GM18873 (cell line): ENCODE data around the gene CHST14.

Source experiments
- ATAC-seq: cut with Tn5 transposase; IDR thresholded peaks from one replicate; pipeline ENCODE4 v1.9.1; 2021; ENCODE audit warnings: mild to moderate bottlenecking, moderate library complexity, moderate number of reproducible peaks; ENCODE audit not compliant: unreplicated experiment, low FRiP score

Gene CHST14

DNA sequence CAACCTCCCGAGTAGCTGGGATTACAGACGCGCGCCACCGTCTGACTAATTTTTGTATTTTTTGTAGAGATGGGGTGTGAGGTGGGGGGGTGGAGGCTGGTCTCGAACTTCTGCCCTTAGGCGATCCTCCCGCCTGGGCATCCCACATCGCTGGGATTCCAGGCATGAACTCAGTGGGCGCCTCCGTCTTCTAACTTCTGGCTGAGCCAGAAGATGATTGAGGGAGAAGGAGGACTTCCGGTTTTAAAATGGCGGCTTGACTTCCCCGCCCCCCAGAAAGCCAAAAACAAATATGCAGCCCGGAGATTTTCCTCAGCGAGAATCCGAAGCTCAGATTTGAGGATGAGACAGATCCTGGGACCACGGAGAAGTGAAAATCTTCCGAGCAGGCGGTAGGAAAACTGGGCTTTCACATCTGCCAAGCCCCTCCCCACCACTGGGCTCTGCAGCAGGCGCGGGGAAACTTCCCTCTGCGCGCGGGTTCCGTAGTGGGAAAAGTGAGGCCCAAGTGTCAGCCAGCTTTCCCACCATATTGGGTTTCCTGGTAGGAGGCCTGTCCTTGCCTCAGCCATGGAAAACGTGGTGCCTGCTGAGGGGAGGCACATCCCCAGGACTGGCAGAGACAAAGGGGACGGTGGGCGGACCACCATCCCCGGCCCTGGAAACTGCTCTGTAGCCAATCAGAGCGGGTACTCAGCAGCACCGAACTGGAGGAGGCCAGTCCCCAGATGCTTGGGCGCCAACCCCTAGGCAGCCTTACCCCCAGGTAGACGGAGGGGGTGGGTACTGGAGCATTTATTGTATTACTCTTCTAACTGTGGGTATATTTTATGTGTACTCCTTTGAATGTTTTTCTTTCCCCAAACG, 17.3 kb downstream of the CHST14 start:
- ATAC-seq: no peak

DNA sequence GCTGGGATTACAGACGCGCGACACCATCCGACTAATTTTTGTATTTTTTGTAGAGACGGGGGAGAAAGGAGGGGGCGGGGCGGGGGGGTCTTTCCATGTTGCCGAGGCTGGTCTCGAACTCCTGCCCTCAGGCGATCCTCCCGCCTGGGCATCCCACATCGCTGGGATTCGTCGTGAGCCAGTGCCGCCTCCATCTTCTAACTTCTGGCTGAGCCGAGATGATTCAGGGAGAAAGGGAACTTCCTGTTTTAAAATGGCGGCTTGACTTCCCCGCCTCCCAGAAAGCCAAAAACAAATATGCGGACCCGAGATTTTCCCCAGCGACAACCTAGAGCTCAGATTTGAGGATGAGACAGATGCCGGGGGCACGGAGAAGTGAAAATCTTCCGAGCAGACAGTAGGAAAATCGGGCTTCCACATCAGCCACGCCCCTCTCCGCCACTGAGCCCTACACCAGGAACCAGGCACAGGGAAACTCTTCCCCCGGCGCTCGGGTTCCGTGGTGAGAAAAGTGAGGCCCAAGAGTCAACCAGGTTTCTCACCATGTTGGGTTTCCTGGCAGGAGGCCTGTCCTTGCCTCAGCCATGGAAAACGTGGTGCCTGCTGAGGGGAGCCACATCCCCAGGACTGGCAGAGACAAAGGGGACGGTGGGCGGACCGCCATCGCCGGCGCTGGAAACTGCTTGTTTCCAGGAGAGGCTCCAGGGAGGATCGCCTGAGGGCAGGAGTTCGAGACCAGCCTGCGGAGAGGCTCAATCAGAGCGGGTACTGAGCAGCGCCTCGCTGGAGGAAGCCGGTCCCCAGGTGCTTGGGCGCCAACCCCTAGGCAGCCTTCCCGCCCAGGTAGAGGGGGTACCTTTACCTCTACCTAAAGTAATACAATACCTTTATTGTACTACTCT, 18.7 kb downstream of the CHST14 start:
- ATAC-seq: no peak

DNA sequence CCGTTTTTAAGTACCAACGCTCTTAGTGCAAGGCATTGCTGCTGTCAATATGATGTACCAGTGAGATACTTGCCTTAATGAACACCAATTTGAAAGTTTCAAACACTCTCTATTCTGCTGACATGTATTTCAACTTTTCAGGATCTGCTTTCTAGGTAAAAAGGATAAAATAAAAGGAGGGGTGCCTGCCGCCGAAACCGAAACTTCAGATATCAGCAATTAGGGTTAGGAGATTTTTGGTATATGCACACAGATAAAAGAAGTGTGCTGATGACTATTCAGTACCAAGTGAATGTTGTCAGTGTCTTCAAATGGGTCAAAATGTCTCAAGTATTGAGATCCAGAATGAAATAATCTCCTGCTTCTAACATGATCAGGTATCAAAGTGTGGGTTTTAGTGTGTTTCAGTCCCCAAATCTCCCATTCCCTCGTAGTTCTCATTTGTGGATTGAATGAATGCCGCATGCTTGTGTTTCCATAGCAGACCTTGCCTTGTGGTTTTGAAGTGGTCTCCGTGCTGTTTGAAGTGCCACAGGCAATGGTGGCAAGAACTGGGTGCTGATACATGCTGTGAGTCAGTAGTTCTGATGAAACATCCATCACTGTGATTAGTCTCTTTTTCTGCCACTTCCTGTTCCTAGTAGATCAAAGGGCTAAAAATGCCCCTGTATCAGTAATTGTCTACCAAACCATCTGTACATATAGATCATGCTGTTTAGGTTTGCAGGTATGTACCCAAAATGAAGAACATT, 22.5 kb downstream of the CHST14 start:
- ATAC-seq: no peak

DNA sequence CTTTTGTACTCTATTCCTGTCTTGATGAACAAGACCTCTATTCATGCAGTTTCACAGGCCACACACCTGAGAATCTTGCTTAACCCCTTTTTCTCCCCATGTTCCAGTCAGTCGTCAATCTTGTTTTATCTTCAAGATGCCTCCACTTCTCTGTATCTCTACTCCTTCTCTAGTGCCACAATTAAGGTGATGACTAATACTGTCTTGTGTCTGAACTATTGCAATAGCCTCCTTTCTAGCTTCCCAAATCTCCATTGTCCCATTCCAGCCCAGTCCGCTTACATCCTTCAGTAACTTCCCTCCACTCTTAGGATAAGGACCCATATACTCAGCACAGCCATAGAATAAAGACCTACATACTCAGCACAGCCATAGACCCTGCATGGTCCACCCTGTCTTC, 24.7 kb downstream of the CHST14 start:
- no peak for ATAC-seq

DNA sequence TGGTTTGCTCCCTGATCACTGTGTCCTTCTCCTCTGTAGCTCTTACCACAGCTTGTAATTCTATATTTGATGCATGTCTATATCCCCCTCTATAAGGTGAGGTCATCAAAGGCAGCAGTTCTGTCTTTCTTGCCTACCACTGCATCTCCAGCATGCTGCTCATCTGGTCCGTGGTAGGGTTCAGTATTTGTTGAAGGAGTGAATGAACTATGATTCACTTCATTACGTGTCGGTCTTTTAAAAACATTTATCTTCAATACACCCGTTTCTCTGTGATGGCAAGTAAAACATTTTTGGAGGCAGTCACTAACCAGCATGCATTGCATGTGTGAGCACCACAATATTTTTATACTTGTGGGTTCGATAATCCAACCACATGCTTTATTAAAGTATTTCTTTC, 27.6 kb downstream of the CHST14 start:
- no peak for ATAC-seq

DNA sequence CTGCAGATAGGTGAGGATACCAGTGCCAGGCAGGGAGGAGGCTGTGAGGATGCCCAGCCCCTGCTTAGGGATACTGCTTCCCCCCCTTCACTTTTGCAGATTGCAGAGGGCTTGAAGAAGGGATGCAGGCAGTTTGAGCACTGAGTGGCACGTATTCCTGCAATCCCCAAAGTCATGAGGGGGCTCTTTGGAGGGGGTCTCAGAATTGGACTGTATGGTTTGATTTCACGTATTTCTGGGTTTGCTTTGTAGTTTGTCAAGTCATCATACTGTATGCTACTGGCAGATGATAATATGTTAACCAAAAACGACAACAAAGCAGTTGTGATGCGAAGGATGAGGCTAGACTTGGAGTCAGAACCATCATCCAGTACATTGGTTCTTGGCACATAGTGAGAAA, 28.1 kb downstream of the CHST14 start:
- no peak for ATAC-seq

DNA sequence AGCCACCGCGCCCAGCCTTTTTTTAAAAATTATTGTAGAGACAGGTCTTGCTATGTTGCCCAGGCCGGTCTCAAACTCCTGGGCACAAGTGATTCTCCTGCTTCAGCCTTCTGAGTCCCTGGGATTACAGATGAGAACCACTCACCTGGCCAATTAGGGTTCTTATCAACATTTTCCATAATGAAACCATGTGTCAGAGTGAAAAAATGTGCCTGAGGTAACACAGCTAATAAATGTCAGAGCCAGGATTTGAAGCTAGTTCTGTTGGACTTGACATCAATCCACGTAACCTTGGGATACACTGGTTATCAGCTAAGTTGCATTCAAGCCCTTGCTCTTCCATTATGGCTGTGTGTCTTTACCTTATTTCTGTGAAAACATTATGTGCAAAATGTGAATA, 29.1 kb downstream of the CHST14 start:
- ATAC-seq: no peak

DNA sequence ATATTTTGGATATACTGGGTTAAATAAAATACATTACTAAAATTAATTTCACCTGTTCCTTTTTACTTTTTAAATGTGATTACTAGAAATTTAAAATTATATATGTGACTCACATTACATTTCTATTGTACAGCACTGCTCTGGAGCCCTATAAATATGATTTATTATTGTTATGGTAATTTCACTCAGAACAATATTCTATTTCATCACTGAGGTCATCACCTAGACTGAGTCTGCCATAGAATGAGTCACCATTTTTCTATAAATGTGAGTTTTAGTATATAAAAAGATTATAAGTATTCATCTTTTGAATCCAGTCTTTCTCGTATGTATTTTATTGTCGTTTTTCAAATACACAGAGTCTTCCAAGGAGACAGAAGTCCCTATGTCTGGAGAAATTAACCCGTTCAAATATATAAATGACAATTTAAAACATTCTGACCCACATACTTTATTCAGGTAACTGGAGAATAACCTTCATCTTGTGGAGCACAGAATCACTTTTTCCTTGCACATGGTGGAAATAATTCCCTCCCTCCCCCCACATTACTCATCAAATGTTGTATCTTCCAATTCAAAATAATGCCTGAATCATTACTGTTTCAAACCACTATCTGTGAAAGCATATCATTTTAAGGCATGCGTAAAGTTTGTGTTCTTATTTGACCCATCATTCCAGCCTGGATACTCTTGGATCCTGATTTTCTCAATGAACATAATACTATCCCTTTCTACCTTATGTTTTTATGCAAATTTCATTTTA, 30.0 kb downstream of the CHST14 start:
- ATAC-seq: no peak

DNA sequence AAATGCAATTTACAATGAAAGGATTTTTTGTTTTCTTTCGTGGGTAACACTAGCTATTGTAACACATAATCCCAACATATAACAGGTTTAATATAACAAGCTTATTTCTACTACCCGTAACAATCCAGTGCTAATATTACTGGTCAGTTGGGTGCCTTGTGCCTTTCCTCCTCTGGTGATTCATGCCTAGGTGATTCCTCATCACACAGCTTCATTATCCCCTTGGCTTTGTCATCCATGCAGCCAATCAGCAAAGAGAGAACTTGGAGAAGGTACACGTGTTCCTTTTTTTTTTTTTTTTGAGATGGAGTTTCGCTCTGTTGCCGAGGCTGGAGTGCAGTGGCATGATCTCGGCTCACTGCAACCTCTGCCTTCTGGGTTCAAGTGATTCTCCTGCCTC, 30.7 kb downstream of the CHST14 start:
- no peak for ATAC-seq

DNA sequence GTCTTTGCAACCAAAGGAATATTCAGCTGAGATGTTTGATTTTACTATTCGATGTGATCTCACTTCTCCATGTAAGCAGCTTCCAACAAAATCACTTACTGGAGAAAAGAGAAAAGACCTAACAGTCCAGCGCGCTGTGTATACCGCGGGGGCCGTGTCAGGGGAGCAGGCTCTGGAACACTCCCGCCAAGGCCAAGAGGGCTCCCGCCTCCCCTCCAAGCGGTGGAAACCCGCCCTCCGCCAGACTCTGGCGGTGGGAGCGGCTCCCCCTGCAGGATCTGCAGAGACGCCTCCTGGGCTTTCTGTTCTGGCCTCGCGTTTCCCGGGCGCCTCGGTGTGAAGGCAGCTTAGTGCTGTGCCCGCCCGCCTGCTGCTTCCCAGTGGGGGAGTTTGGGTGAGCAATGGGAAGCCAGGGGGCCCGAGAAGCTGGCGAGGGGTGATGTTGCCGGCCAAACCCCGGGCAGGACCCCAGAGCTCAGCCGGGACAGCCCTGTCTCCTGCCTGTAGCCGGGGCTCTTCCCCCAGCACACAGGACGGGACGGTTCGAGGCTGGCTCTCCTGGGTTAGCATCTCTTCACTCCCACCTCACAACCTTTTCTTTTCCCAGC, 36.3 kb downstream of the CHST14 start:
- ATAC-seq: no peak

DNA sequence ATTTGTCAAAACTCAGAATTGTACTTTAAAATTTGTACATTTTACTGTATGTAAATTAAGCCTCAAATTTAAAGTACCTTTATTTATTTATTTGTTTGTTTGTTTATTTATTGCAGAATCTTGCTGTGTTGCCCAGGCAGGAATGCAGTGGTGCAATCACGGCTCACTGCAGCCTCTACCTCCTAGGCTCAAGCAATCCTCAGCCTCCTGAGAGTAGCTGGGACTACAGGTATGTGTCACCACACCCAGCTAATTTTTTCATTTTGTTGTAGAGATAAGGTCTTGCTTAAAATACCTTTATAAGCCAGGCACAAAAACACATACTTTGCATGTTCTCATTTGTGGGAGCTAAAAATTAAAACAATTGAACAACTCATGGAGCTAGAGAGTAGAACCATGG, 37.4 kb downstream of the CHST14 start:
- no peak for ATAC-seq

DNA sequence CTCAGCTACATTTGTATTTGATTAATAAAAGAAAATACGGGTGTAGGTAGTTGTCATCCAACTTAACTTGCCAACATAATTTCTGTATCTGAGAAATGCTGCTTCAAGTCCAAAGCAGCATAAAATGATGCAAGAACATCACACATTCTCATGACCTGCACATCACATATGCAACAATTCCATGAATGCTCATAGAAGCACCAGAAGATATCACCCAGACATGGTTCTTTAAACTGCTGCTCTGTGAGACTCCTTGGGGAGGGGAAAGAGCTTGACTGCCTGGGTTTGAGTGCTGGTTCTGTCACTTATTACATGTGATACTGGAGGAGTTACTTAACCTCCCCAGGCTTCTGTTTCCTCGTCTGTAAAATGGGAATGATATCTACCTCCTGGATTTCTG, 39.4 kb downstream of the CHST14 start:
- ATAC-seq: no peak

DNA sequence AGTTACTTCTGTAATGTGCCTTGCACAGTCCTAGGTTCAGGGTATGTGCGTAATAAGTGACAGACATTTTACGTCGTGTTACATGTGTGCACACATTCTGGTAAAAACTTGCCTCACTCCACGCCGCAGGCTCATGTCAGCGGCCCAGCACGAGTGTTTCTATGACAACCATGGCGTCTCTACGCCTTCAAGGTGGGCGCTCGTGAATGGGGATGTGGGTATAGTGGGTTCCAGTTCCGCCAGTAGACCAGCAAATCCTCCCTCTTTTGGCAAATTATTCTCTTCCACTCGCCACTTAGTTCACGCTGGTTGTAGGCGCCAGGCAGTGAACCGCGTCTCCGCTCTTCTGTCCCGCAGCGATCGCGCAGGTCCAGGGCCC, 40.3 kb downstream of the CHST14 start:
- ATAC-seq: no peak

DNA sequence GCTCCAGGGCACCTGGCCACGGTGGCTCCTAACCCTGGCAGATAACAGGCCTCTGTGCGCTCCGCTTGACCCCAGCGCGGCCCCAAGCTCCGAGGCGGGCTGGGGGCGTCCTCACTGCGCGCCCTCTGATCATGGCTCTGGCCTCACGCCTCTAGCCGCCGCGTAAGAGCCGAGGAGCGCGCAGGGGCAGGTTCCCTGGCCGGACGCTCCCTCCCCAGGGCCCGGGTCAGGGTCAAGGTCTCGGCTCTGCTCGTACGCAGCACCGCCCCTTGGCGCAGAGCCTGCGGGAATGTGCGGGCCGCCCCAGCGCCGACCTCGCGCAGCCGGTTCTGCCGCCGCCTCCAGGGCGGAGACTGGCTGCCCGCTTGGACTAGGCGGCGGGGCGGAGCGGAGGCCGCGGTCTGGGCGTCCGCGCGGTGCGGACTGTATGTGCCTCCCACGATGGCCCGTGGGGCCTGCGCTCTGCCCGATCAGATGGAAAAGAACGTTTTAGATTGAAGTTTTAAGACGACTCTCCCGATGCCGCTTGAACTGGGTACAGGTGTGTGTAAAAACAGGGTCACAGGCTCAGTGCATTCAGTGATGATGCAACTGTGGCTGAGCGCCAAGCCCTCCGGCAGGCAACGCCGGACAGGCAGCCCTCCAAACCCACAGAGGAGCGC, 40.8 kb downstream of the CHST14 start:
- no peak for ATAC-seq

DNA sequence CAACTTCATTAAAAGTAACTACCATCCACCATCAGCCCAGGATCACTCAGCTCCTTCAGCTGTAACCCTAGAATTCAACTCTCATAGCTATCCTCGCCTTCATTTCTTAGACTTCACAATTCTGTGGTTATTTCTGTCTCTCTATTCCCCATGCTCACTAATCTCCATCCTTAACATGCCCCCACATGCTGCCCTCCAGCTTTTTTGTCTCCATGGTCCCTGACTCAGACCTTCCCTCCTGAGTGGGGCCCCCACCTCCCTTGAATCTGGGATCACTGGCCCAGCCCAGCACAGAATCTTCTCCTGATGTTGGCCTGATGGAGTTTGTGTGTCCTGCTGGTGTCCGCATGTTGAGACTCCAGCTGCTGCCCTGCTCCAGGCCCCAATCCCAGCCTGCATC, 41.7 kb downstream of the CHST14 start:
- ATAC-seq: no peak

DNA sequence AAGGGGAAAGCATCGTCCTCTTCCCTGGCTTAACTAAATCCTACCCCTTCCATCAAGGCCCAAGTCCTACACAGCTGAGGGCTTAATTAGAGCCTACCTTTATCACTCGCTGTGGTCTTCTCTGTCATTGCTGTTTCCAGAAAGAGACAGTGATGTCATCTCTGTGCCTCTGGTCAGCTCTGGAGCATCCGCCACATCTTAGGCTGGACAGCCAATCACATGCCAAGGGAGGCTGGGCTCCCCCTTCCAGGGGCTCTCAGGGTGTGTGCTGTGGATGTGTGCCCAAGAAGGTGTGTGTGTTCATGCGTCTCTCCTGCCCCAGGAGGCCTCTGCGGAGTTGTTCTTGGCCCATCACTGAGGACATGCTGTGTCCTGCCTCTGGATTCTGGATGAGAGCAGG, 42.8 kb downstream of the CHST14 start:
- ATAC-seq: no peak

DNA sequence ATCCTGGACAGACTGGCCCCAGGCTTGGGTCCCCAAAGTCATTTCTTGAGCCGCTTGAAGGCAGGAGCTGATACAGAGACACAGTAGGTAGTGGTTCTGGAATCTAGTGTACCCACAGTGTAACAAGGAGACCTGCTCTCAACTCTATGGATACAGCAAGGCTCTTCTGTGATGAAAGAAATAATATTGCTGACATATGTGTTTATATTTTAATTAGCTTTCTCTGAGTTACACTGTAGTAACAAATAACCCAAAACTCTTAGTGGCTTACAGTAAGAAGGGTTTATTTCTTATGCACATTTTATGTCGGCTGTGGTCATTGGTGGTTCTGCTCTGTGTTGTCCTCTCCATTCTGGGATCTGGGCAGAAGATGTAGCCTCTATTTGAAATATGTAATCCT, 45.5 kb downstream of the CHST14 start:
- no peak for ATAC-seq
